ENCODE results near the gene HSP90AB1. TPM values are rescaled to one million over a fixed set of nuclear protein-coding genes. Genes with fewer than 3 reads are reported as not detected.
A peak's percentile ranks its signal among the peaks of the same experiment; 100 is the strongest.

Gene HSP90AB1
- polyA plus RNA-seq (2011; rRNA removed) (1,080 and 1,155 TPM in 2 replicates), polyA plus RNA-seq (2017; fragmentation: RNase III; extraction: RNeasy Plus Mini Kit Qiagen cat#74134 plus additional on column Dnase treatment) (1,076 to 1,211 TPM (median 1,136 TPM) in 3 replicates), polyA minus RNA-seq (2011; rRNA and poly(A)+ RNA removed) (601 and 692 TPM in 2 replicates)
- 735 and 808 TPM in 2 replicates for polyA plus RNA-seq (2012; cell fraction: cytosol; rRNA removed)
- 712 and 1,059 TPM in 2 replicates for polyA plus RNA-seq (2012; cell fraction: nucleus; rRNA removed)

- TF ChIP-seq HOXB13 (CRISPR knock-in tag; IDR thresholded peaks at IDR 0.05; ENCODE audit: low read depth) (no peak), CHD2 (IDR thresholded peaks at IDR 0.05; ENCODE audit: low read length, partially characterized antibody) (peak; percentile 82), HOXA7 (CRISPR knock-in tag; IDR thresholded peaks at IDR 0.05) (peak; percentile 43; the same call in 1 of the 2 replicates), FOSL2 (IDR thresholded peaks at IDR 0.05) (no peak), FOSL2 (CRISPR knock-in tag; IDR thresholded peaks at IDR 0.05) (0 out of 2 replicates have a peak, but pooled peaks have one; percentile 11), E2F6 (IDR thresholded peaks at IDR 0.05; ENCODE audit: borderline replicate concordance, low read depth) (peak; percentile 13; the same call in 1 of the 2 replicates), EP300 (IDR thresholded peaks at IDR 0.05) (no peak), RCOR1 (IDR thresholded peaks at IDR 0.05; ENCODE audit: low read depth, low read length) (no peak), BCL3 (IDR thresholded peaks at IDR 0.05) (peak; percentile 98), ZNF302 (CRISPR knock-in tag; IDR thresholded peaks at IDR 0.05) (no peak), NPAS2 (CRISPR knock-in tag; IDR thresholded peaks at IDR 0.05; ENCODE audit: borderline replicate concordance) (no peak), POLR2A (IDR thresholded peaks at IDR 0.05; ENCODE audit: low read length) (peak; percentile 94), JUN (IDR thresholded peaks at IDR 0.05) (peak; percentile 90 to 97), MYC (IDR thresholded peaks at IDR 0.05; ENCODE audit: borderline replicate concordance, low read length) (peak; percentile 75; the same call in 1 of the 2 replicates), PHF8 (IDR thresholded peaks at IDR 0.05; ENCODE audit: borderline replicate concordance, low read depth) (peak; percentile 95), REST (IDR thresholded peaks at IDR 0.05) (peak; percentile 7; the same call in 1 of the 2 replicates), CEBPB (IDR thresholded peaks at IDR 0.05) (peak in 1 of 2 experiments; percentile 30; a peak in 1 of 4 replicates), EHF (CRISPR knock-in tag; IDR thresholded peaks at IDR 0.05) (no peak), PBX3 (IDR thresholded peaks at IDR 0.05) (peak; percentile 92), MAX (IDR thresholded peaks at IDR 0.05) (peak; percentile 76), NFE2L2 (conservative IDR thresholded peaks at IDR 0.05; ENCODE audit: low read length) (no peak; the same call in 1 of the 2 replicates), FOSB (CRISPR knock-in tag; IDR thresholded peaks at IDR 0.05) (no peak)
- WGBS (ENCODE audit: missing lambda C conversion rate): 2% methylated on average over 22 of the region's 34 CpGs
- Histone ChIP-seq H3K27ac (peak within 1 kb of the TSS; percentile 95 to 99), H3K4me2 (peak within 1 kb of the TSS; percentile 99), H3K4me3 (peak within 1 kb of the TSS; percentile 90), H3K9me3 (no peaks in the 10 kb centered on the region), H3K4me1 (peaks cover 38% of the 10 kb centered on the region)
- FAIRE-seq (no peak), DNase-seq (ENCODE audit: low read depth in 1 of 2, low spot score in 1 of 2) (peak; percentile 72 to 99), ATAC-seq (peak; percentile 68 to 77)
- ChIA-PET CTCF (interaction anchor here (1.3 to 7.8 kb wide), 7 partner anchors 9 to 74 kb away, joined by 4 to 56 read pairs (median 11); partner anchors contain the start of gene SLC35B2), POLR2A (interaction anchor here (0.5 to 3.2 kb wide), 18 partner anchors 8 to 617 kb away, joined by 3 to 38 read pairs (median 5); partner anchors contain the start of genes CDC5L, MRPL14, SLC29A1 and SLC35B2)
Measured at GRCh38 chr6:44246663-44247337, at the start of gene HSP90AB1. HSP90AB1 (plus strand) TSS chr6:44247101; CDS start chr6:44248630, 1,529 bp downstream.

Data from A549 (cell line).